Smooth muscle cell (in vitro differentiated cells): ENCODE data around the gene PLXNC1. TPM values are rescaled to one million over a fixed set of nuclear protein-coding genes. Genes with fewer than 3 reads are reported as not detected.

Source experiments
- DNase-seq: peaks from one replicate; lab custom pipeline; 2025; ENCODE audit not compliant: unreplicated experiment; lab: John Stamatoyannopoulos, UW
- H2AFZ ChIP-seq: fragments of 200-600 bp; sonication (generic); 2 replicates; pipeline ENCODE4 v1.6.0; 2016; ENCODE audit warnings: antibody characterized with exemption, low read depth, mild to moderate bottlenecking
- H3F3A ChIP-seq: fragments of 200-600 bp; sonication (generic); 2 replicates; pipeline ENCODE4 v1.6.0; 2017; ENCODE audit warnings: antibody characterized with exemption, low read depth
- H3K27ac ChIP-seq: fragments of 200-600 bp; sonication (generic); 2 replicates; pipeline ENCODE4 v1.5.1; 2016; ENCODE audit warnings: low read depth, mild to moderate bottlenecking
- H3K27me3 ChIP-seq: fragments of 200-600 bp; sonication (generic); 2 replicates; pipeline ENCODE4 v1.6.1; 2016; ENCODE audit warnings: low read depth, mild to moderate bottlenecking
- H3K36me3 ChIP-seq: fragments of 200-600 bp; sonication (generic); 2 replicates; pipeline ENCODE4 v1.5.1; 2016; ENCODE audit warnings: low read depth
- H3K4me1 ChIP-seq: fragments of 200-600 bp; sonication (generic); 2 replicates; pipeline ENCODE4 v1.5.1; 2016; ENCODE audit warnings: low read depth
- H3K4me2 ChIP-seq: fragments of 200-600 bp; sonication (generic); 2 replicates; pipeline ENCODE4 v1.6.0; 2016; ENCODE audit warnings: mild to moderate bottlenecking
- H3K4me3 ChIP-seq: fragments of 200-600 bp; sonication (generic); 2 replicates; pipeline ENCODE4 v1.5.1; 2016; ENCODE audit warnings: mild to moderate bottlenecking
- H3K79me2 ChIP-seq: fragments of 200-600 bp; sonication (generic); 2 replicates; pipeline ENCODE4 v1.6.0; 2016; ENCODE audit warnings: low read depth, mild to moderate bottlenecking
- H3K9ac ChIP-seq: fragments of 200-600 bp; sonication (generic); 2 replicates; pipeline ENCODE4 v1.6.0; 2016; ENCODE audit warnings: low read depth
- H3K9me3 ChIP-seq: fragments of 200-600 bp; sonication (generic); replicated peaks from 2 replicates; pipeline ENCODE4 v1.5.1; 2016; ENCODE audit warnings: low read depth
- H4K20me1 ChIP-seq: fragments of 200-600 bp; sonication (generic); 2 replicates; pipeline ENCODE4 v1.6.0; 2016; ENCODE audit warnings: low read depth
- CTCF ChIP-seq: fragments of 200-600 bp; sonication (generic); IDR thresholded peaks from 2 replicates; pipeline ENCODE4 v1.5.1; 2017; ENCODE audit warnings: borderline replicate concordance, mild to moderate bottlenecking, antibody characterized with exemption; ENCODE audit not compliant: insufficient read depth, poor library complexity, severe bottlenecking
- WGBS: methylation state at CpG from one replicate; pipeline ENCODE4 v1.1.7; 2016; ENCODE audit warnings: low lambda C conversion rate; 5-methylcytosine and 5-hydroxymethylcytosine counted together
- polyA plus RNA-seq: library from polyadenylated mRNA; unstranded; fragments of >200 nt; fragmentation: Nextera tagmentation; extraction: Ambion mirVana; gene quantifications from 2 replicates; pipeline ENCODE4 v1.2.1, GENCODE V29; 2016
- total RNA-seq: library from RNA; depleted of rRNA; stranded (reverse); fragments of >200 nt; gene quantifications from 2 replicates; pipeline ENCODE4 v1.2.3, GENCODE V29; 2014

The PLXNC1 gene
- total and polyA plus RNA-seq, 2 experiments from 2014 or later: 0.49 to 0.66 TPM

GRCh38 chr12:94165670-94166364, 17.4 kb downstream of the PLXNC1 start:
- H3K9me3 ChIP-seq: no peaks in the 10 kb centered on the region
- no peak overlapping the region for H3K4me3 ChIP-seq
- H3K4me2 ChIP-seq: no peak overlapping the region
- no peaks in the 10 kb centered on the region for H3K36me3 ChIP-seq
- peaks cover 27% of the 10 kb centered on the region for H3K4me1 ChIP-seq
- H3F3A ChIP-seq: peaks cover 8% of the 10 kb centered on the region
- whole genome bisulfite sequencing: 80% methylated on average over 6 of the region's 6 CpGs
- no peaks in the 10 kb centered on the region for H4K20me1 ChIP-seq
- no peak overlapping the region for H3K27ac ChIP-seq
- no peak for TF ChIP-seq CTCF
- no peak for DNase-seq
- H2AFZ ChIP-seq: no peak overlapping the region
- no peaks in the 10 kb centered on the region for H3K79me2 ChIP-seq
- no peak overlapping the region for H3K9ac ChIP-seq
- peaks cover 26% of the 10 kb centered on the region for H3K27me3 ChIP-seq

DNA sequence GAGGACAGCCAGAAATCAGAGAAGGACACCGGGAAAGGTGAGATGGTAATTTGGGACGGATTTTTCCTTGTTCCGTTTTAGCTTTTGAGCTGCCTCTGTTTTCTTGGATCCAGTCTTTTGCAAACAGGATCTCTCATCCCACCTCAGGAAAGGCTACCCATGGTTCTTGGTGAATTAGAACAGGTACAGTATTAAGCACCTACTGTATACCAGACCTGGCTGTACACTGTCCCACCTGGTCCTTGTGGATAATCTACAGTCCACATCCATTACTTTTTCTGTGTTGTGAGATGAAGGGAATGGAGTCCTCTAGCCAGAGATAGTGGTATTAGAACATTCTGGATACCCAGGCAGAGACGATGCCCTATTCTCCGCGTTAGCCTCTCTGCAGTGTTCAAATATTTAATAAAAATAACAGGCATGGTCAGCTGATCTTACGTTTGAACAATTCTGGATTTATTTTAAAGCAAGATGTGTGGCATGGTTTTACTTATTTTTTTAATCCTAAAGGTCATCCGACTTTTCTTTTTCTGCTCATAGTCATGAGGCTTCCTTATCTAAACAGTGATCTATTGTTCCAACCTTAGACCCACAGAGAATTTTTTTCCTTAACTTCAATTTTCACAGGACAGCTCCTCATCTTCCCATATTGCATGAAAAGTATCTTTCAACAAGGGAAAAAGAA, 18.8 kb downstream of the PLXNC1 start:
- Histone ChIP-seq H3K4me2 (no peak overlapping the region), H3K9ac (no peak overlapping the region), H3F3A (peaks cover 12% of the 10 kb centered on the region), H3K27ac (no peak overlapping the region), H3K36me3 (no peaks in the 10 kb centered on the region), H3K79me2 (no peaks in the 10 kb centered on the region), H3K27me3 (peaks cover 18% of the 10 kb centered on the region), H3K9me3 (no peaks in the 10 kb centered on the region), H3K4me3 (no peak overlapping the region), H3K4me1 (peaks cover 32% of the 10 kb centered on the region), H4K20me1 (no peaks in the 10 kb centered on the region), H2AFZ (no peak overlapping the region)
- no peak for TF ChIP-seq CTCF
- 92% methylated on average over 8 of the region's 8 CpGs for WGBS
- no peak for DNase-seq

- no peak overlapping the region for H3K9ac ChIP-seq
- H3K4me1 ChIP-seq: peaks cover 38% of the 10 kb centered on the region
- H2AFZ ChIP-seq: no peak overlapping the region
- WGBS: 41% methylated on average over 9 of the region's 9 CpGs
- H3K27ac ChIP-seq: no peak overlapping the region
- no peak overlapping the region for H3K4me3 ChIP-seq
- H3K79me2 ChIP-seq: no peaks in the 10 kb centered on the region
- no peaks in the 10 kb centered on the region for H3K36me3 ChIP-seq
- peaks cover 12% of the 10 kb centered on the region for H3F3A ChIP-seq
- no peak for DNase-seq
- TF ChIP-seq CTCF: no peak
- H3K9me3 ChIP-seq: no peaks in the 10 kb centered on the region
- no peaks in the 10 kb centered on the region for H4K20me1 ChIP-seq
- peaks cover 18% of the 10 kb centered on the region for H3K27me3 ChIP-seq
- H3K4me2 ChIP-seq: peak overlapping the region; percentile 18
These were observed 19.5 kb downstream of the PLXNC1 start for GRCh38 chr12:94167756-94168416.
